Amniotic epithelial cell (primary cell): ENCODE data around the gene SYTL1.

Source experiments
- DNase-seq: peaks from one replicate; pipeline ENCODE4 v3.0.0-alpha.2; 2010; ENCODE audit warnings: low read depth

Gene SYTL1

DNA sequence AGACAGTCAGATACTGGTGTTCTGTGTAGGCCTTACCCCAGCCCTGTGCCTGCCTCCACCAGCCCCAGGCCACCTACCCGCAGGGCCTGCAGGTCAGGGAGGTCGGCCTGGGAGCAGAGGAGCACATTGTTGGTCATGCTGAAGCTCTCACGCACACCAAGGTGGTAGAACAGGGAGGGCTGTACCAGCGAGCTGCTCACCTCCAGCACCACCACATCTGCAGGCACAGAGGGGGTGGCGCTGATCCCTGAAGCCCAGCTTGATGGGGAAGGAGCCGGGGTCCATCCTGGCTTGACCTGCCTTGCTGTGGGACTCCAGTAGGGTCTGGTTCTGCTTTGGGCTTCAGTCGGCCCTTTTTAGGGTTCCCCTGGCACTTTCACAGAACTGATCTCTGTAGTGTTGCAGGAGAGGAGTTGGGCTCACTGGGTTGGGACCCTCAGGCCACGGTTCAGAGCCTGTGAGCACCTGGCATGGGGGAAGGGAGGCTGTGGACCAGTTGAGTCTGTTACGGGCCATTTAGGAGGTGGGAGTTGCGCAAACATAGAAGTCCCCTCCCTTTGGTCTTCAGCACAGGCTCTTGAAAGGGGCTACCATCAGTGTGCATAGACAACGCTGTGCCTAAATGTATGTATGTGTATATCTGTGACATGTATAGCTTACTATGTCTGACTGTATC lies 23.0 kb downstream of the SYTL1 start:
- no peak for DNase-seq

DNA sequence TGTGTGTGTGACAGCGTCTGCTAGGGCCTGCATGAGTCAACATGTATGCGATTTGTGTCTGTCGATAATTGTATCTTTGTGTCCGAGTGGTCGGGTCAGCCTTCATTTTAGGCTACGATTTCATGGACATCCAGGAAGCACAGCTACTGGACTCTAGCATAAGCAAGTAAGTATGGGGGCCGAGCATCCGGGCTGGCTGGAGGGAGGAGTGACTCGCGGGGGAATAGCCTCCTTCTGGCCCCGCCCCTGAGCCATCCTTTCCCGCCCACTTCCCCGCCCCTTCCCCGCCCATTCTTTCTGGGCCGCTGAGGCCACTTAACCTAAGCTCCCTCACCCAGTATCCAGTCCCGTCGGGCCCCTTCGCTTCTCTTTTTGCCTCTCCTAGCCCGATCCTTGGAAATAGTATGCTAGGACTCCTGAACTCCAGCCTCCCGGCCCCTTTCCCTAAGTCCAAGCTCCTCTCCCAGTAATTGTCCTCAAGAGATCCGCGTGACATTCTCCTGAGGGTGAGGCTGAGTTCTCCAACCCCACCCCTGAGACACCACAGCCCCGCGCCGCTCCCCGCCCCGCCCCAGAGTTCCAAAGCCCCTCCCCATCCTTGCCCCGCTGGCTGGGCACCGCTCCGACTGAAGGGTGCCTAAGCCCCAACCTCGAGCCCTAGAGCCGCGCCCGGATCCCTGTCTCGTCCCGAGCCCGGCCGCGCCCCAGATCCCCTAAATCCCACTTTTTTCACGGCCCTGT lies 23.7 kb downstream of the SYTL1 start:
- peak; percentile 82 for DNase-seq

DNA sequence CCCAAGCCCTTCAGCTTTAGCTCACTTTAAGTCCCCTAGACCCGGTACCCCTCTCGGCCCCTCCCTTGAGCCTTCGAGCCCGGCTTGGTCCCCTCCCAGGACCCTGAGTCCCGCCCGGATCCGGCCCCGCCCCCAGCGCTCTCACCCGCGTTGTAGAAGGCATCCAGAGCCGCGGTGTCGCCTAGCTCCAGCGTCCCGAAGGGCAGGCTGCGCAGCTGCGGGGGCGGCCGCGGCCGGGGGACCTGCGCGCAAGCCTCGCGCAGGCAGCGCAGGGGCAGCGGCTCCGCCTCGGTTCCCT lies 24.2 kb downstream of the SYTL1 start:
- peak; percentile 17 for DNase-seq

DNA sequence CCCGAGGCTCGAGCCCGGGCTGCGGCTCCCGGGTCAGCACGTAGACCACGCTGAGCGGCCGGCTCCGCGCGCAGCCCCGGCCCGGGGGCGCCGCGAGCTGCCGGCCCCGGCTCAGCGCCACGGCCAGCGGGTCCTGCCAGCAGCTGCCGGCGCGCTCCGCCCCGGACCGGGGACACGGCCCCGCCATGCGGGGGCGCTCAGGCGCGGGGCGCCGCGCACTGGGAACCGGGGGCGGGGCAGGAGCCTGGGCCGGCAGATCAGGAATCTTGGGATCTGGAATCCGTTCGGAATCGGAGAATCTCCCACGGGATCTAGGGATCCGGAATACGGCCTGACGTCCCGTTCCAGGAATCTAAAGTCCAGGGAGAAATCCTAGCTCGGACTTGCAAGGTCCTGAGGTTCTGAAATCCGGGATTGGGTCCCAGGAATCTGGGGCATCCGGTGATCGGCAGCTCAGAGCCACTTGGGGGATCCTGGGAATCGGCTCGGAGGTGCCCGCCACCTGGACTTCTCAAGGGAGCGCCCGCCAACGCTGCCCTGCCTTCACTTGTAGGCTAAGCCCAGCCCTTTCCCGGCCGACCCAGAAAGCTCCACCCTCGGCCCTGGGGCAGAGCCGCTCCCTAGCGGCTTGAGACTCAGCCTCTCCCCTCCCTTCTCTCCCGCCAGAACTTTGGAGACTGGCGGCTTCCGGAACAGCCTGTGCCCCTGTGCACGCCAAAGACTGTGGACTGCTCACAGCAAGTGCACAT lies 24.8 kb downstream of the SYTL1 start, which contains the start of gene MAP3K6:
TSS of gene MAP3K6 (minus strand) at position 551 of the 749 bp plus-strand sequence. CDS start at position 187, 364 bp downstream.
- DNase-seq: peak; percentile 59

DNA sequence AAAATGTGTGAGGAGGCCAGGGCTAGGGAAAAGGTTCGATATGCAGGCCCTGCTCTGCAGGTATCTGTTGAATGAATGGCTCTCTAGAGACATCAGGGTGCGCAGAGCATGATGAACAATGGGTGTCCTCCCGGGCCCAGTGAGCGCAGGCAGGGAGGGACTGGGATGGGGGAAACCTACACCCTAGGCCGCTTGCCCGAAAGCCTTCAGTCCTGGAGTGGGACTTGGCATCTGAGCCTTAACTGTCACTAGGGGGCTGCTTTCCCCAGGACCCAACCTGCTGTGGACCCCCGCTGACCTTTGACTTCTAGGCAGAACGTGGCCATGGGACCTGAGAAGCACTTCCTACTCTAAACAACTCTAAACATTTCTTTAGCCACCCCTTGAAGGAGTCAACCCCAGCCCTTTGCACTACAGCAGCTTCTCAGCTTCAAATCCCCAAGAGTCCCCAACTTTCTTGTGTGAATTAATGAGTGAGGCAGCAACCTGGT lies 25.4 kb downstream of the SYTL1 start:
- DNase-seq: no peak

- DNase-seq: peak; percentile 25
Observed at GRCh38 chr1:27368869-27369582, 27.2 kb downstream of the SYTL1 start.

GRCh38 chr1:27372022-27372807 lies 30.4 kb downstream of the SYTL1 start:
- peak; percentile 63 for DNase-seq

DNA sequence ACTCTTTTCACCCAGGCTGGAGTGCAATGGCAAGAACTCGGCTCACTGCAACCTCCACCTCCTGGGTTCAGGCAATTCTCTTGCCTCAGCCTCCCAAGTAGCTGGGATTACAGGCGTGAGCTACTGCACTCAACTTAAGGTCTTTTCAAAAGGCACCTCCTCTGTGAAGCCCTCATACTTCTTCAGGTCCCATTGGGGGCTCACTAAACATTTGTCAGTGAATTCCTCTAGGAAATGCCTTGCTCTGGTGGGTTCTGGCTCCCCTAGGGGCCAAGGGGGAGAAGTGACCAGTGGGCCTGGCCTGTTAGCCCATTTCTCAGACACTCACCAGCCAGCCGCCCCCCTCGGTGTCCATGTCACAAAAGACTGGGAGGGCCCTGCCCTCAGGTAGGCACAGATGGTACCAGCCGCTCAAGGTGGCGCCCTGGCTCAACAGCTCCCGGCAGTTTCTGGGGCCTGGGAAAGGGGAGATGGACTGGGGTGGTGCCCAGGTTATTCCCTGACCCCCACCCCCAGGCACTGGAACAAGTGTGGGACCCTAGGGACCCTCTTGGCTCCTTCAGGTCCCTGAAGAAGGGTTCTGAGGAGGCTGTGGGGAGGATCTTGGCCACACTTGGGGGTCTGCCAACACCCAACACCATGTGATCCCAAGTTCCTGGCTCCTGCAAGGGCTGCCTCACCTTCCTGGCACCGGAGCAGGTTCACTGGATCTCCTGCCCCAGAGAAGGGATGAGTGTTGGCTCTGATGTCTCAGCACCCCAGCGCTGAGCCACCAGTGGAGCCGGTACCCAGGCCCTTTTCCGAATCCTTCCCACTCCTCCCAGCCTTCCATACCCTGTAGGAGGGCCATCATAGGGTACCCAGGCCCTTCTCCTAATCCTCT lies 31.2 kb downstream of the SYTL1 start:
- DNase-seq: no peak

- DNase-seq: no peak
Observed at GRCh38 chr1:27374362-27375086, 32.7 kb downstream of the SYTL1 start, which contains the start of gene FCN3. FCN3 (minus strand) TSS chr1:27374824; CDS start chr1:27374818, 6 bp downstream.

DNA sequence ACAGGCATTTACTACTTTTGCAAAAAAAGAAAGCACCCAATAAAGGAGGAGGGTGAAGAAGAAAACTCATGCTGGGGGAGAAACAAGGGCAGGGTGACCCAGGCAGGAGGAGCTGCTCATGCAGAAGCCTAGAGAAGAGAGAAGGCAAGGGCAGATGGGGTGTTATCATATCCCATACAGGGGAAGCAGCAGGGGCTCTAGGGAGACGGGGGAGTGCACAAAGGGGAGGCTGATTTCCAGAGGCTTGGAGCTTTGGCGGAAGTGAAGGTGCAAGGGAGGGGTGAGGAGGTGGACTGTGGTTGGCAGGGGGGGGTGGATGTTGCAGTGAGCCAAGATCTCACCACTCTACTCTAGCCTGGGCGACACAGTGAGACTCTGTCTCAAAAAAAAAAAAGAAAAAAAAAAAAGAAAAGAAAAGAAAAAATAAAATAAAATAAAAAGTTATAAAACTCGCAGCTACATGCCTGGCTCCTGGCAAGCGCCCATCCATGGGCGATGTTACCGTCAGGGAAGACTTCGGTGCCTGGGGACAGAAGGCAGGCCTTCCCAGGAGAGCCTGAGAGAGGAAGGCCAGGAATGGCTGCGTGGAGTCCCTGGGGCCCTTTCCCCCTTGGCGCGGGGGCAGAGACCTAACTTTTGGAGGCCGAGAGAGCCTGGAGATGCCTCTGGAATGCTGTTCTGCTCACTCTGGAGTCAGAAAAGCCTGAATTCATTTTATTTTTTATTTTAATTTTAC lies 36.1 kb downstream of the SYTL1 start:
- no peak for DNase-seq

DNA sequence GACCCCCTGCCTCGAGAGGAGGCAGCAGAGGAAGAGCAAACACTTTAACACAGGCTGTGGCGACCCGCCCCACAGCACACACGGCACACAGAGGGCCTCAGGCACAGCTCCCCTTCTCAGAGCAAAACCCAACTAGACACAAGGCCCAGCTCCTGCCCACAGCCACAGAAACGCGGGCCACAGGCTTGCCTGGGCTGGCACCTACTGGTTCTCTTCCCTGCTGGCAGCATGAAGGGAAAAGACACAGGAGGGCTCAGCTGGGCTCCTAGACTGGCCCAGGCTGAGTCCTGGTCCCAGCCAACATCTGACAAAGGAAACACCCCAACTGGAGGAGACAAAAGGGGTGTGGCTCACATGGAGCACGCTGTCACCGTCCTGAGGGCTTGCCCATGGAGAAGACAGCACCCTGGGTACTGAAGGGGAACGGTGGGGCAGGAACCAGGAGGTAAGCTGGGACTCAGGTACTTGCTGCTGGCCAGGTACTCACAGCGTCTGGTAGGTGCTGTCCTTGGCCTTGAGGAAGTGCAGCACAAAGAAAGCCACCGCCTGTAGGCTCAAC lies 37.8 kb downstream of the SYTL1 start:
- no peak for DNase-seq

DNA sequence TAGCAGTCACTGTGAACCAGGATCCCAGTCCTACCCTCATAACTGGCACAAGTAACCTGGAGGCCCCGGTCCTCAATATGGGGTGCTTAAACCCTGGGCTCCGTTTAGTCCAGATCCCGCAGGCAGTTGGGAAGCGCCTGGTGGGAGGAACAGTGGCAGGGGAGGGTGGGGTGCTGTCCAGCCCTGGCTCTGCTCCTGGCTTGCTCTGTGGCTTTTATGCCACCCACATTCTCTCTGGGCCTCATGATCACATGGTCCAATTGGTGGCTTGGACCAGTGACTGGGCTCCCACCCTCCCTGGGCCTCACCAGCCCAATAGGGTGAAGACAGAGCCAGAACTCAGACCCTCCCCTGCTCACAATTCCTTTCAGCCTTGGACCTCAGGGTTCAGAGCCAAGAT lies 38.4 kb downstream of the SYTL1 start:
- no peak for DNase-seq

- DNase-seq: no peak
Observed at GRCh38 chr1:27380766-27381733, 39.2 kb downstream of the SYTL1 start.

DNA sequence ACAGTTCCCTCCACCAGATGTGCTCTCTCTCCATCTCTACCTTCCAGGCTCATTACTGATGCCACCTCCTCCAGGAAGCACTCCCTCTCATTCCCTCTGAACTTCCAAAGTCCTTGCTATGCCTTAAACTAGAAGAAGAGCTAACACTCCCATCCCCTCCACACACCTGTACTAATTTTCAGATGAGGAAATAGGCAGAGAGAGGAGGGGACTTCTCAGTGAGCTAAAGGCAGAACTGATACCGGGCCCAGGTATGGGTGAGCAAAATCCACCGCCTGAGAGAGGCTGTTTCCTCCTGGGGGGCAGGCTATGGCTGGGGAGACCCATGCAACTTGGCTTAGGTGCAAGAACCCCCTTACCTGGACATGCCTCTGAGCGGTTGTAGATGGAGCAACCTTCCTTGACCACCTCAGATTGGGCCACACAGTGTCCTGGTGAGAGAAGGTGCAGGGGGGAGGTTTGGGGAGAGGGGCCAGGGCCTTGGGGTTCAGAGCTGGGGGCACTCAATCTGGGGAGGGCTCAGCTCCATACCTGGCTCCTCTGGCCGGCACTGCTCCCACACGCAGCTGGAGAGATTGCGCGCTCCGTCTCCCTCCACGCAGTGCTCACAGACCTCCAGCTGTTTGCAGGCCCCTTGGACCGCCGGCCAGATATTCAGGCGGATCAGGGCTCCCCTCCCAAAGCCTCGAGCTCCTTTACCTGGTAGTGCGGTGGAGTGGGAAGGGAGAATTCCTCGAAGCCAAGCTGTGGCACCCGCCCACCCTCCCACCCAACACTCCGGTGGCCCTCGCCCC lies 40.3 kb downstream of the SYTL1 start:
- no peak for DNase-seq

DNA sequence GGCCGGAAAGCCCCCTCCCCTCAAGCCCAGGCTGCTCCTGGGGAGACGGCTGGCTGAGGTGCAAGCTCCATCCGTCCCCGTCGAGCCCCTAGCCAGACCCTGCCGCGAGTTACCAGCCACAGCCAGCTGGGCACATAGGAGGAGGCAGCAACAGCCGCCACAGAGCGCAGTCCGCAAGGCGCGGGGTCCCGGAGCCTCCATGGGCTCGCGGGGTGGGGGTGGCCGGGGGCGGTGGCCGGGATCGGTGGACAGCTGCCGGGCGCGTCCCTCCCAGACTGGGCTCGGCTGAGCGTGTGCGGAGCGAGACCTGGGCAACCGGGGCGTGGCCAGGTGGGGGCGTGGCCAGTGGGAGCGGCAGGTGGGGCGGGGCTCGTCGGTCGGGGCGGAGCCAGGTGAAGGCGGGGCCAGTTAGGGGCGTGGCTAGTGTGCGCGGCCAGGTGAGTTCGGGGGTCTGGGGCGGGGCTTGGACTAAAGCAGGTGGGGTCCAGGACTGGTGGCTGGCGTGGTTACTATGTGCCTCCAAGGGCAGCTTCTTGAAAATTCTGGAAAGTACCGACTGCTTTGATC lies 41.3 kb downstream of the SYTL1 start, which contains the start of gene CD164L2:
TSS of gene CD164L2 (minus strand) at position 295 of the 567 bp plus-strand sequence. CDS start at position 201, 94 bp downstream.
- no peak for DNase-seq

- DNase-seq: no peak
Observed at GRCh38 chr1:27383661-27384060, 41.8 kb downstream of the SYTL1 start.
